DMS 273 treated with DMSO at 0.1 percent for 48 hours (cell line): ENCODE data around the gene SOCS1.

Source experiments
- DNase-seq: peaks from one replicate; lab custom pipeline; 2025; lab: John Stamatoyannopoulos, UW

SOCS1 gene

DNA sequence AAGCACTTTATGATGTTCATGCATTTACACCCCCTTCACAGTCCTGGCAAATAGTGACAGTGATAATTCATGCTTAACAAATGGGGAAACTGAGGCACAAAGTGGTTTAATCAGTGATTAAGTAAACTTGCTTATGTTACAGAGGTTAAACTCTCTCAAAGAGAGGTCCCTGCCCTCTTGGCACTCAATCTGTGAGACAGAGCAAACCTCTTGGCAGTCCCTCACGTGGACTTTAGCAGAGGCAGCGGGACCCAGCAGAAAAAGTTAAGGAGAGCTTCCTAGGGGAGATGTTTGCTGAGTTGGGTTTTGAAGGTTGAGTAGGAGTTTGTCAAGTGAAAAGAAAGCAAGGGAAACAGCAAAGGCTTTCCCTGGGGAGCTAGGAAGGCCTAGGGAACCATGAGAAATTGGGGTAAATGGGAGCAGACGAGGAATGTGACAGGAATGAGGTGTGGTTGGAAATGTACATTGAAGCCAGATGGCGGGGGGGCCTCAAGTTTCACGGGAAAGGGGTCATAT, 10.7 kb downstream of the SOCS1 start:
- no peak for DNase-seq

DNA sequence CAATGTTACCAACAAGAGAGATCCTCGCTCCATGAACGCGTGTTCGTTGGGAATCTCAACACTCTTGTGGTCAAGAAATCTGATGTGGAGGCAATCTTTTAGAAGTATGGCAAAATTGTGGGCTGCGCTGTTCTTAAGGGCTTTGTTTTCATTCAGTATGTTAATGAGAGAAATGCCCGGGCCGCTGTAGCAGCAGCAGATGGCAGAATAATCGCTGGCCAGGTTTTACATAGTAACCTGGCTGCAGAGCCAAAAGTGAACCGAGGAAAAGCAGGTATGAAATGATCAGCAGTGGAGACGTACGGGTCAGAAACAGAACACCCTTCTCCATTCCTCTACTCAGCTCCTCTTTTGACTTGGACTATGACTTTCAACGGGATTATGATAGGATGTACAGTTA, 13.3 kb downstream of the SOCS1 start:
- DNase-seq: peak; percentile 63

DNA sequence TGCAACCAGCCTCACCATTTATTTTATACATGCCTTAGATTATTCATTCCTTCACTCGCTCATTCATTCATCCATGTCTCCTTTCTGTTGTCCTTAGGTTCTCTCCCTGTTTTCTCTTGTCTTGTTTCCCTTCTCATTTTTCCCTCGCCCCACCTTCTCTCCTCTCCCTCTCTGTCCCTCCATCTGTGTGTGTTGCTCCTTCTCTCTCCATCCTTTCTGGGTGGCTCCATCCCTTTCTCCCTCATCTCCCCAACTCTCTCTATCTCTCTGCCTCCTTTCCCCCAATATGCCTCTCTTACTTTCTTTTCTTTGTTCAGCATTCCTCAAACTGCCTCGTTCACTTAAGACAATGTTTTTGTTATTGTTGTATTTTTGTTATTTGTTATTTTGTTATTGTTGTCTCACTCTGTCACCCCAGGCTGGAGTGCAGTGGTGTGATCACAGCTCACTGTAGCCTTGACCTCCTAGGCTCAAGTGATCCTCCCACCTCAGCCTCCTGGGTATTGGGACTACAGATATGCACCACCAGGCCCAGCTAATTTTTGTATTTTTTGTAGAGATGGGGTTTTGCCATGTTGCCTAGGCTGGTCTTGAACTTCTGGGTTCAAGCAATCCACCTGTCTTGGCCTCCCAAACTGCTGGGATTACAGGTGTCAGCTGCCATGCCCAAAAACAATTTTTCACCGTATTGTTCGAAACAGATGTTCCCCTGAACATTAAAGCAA, 14.4 kb downstream of the SOCS1 start:
- DNase-seq: no peak

DNA sequence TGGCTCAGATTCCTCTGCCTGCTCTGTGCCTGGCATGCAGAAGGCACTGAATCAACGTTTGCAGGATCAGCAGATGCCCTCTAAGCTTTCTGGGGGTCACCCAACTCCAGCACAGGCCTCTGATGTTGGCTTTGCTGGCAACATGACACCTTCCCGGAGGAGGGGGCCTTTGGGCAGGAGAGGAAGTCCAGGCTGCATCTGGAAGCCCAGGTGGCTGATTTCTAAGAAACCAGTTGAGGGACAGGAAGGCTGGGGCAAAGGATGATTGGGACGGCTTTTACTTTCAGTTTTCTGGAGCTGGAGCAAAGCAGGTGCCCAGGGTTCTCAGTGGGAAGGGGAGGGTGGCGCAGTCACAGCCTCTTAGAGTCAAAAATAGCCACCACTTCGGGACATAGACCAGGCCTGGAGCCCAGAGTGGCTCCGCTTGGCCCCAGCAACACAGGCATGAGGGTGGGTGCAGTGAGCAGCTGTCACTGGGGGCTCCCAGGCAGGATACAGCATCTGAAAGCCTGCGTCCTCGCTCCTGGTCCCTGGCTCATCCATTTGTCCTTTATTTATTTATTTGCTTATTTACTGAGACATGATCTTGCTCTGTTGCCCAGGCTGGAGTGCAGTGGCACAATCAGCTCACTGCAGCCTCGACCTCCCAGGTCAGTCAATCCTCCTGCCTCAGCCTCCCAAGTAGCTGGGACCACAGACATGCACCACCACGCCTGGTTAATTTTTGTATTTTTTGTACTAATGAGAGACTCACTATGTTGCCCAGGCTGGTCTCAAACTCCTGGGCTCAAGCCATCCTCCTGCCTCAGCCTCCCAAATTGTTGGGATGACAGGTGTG, 15.1 kb downstream of the SOCS1 start:
- DNase-seq: no peak

DNA sequence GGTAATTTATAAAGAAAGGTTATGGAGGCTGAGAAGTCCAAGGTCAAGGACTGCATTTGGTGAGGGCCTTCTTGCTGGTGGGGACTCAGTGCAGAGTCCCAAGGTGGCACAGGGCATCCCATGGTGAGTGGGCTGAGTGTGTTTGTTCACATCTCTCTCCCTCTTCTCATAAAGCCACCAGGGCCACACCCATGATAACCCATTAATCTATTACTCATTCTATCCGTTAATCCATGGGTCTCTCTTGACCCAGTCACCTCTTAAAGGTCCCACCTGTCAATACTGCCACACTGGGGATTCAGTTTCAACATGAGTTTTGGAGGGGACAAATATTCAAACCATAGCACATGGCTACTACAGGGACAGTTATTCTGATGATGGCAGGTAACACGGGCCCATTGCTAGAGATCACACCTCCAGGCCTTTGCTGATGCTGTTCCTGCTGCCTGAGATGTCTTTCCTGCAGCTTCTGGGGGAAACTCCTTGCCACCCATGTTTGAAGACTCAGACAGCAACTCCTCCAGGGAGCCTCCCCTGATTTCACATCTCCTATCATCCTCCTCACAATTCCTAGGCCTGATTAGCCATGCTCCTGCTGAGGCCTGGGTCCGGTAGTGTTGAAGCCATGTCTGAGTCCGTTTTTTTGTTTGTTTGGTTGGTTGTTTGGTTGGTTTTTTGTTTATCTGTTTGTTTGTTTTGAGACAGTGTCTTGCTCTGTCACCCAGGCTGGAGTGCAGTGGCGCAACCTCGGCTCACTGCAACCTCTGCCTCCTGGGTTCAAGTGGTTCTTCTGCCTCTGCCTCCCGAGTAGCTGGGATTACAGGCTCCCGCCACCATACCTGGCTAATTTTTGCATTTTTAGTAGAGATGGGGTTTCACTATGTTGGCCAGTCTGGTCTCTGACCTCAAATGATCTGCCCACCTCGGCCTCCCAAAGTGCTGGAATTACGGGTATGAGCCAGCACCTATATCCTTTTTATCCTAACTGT, 16.1 kb downstream of the SOCS1 start:
- no peak for DNase-seq

DNA sequence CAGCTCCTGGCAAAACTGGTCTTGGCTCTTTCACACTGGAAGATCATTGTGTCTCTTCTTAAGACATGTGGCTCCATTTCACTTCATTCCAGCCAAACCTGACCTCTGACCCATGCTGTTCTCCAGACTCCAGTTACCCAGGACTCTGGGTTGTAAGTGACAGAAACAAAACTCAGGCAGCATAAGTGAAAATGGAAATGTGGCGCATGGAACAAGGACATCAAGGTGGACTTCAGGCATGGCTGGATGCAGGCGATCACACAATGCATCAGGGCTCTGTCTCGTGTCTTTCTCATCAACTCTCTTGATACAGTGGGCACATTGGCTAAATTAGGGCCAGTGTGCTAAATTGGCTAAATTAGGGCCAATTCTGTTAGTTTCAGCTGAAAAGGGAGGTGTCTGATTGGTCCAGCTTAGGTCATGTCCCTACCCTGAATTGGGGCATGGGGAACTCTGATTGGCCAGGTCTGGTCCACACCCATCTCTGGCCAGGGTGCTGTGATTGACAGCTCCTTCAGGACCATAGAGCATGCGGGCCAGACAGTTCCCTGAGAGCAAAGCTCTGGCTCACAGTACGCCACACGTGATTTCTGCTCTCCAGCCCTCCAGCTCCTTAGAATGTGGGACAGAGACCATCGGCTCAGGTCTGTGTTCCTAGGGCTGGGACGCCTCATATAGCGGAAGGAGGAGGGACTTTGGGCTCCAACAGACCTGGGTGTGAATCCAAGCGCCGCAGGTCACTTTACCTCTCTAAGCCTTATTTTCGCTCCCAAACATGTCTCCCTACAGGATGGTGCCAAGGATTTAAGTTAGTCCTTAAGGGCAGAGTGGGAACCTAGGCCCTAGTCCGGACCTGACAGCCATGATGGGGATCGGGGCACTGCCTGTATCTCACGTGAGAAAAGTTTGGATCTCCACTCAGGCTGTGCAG, 17.5 kb downstream of the SOCS1 start:
- DNase-seq: no peak

DNA sequence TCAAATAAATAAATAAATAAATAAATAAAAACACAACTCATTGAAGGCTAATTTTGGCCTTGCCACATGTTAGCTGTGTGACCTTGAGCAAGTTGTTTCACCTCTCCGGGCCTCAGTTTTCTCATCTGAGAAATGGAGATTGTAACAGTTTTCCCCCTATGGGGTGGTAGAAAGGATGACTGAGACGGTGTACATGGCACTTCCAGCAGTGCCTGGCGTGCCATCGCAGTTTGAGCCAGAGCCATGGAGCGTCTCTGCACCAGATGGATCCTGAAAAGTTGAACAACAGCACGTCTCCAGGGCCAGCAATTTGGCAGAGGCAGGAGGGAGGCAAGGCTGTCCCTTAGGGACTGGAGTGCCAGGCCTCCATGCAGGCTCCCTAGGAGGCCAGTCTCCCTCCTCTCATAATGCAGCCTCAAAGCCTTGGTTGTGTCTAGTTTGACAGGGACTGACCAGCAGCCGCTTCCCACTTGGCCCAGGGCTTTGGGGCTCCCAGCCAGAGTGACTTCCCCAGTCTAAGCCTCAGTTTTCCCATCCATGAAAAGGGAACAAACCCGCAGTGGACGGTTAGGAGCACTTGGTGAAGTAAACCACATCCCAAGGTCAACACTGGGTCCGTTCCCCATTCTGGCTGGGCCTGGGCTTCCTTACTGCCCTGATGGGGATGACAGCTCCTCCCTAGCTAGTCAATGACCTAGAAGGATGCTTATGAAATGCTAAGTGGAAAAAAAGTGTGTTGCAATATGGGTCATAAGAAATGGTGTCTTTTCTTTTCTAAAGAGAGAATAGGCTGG, 19.3 kb downstream of the SOCS1 start:
- no peak for DNase-seq

DNA sequence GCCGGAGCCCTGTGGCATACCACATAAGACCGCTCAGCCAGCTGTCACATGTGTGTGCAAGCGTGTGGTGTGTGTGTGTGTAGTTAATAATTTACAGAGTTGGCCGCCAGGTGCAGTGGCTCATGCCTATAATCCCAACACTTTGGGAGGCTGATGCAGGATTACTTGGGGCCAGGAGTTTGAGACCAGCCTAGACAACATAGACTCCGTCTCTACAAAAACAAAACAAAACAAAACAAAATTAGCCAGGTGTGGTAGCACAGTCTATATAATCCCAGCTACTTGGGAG, 20.4 kb downstream of the SOCS1 start:
- DNase-seq: no peak

DNA sequence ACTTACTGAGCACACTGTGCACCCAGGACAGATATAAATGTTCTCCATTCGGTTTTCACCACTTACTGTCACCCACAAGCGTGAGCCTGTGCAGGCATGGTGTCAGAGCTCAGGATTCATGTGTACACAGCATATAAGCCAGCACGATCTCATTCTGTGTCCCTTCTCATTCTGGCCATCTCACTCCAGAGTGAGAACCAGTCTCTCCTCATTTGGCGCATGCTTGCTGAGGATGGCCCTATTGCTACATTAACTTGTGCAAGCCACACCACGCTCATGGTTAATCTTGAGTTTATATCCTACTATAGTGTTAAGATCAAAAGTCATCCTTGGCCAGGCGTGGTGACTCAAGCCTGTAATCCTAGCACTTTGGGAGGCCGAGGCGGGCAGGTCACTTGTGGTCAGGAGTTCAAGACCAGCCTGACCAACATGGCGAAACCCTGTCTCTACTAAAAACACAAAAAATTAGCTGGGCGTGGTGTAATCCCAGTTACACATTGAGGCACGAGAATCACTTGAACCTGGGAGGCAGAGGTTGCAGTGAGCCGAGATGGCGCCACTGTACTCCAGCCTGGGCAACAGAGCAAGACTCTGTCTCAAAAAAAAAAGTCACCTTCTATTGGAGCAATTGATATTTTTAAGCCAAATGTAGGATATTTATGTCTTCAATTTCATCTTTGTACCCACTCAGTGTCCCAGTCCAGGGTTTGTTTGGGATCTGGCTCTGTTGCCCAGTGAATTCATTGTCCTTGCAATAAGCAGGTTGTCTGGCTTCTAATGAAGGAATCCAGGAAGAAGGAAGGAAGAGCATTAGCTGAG, 20.9 kb downstream of the SOCS1 start:
- DNase-seq: no peak

DNA sequence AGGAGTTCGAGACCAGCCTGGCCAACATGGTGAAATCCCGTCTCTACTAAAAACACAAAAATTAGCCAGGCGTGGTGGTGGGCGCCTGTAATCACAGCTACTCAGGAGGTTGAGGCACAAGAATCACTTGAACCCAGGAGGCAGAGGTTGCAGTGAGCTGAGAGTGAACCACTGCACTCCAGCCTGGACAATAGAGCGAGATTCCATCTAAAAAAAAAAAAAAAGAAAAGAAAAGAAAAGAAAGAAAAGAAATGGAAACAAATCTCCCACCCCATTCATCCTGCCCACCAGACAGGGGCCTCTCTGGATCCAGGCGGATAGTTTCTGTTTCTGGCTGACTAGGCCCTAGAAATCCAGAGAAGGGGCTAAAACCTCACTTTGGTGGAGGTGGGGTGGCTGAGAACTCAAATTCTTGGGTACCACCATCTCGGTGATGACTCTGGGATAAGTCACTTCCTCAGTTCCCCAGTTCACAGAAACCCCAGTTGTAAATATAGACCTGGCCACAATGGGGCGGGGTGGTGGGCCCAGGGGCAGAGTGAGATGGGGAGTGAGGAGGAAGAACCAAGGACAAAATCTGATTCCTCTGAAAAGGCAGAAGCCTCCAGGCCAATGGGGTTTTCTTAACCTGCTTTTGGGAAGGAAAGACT, 22.2 kb downstream of the SOCS1 start:
- DNase-seq: no peak

DNA sequence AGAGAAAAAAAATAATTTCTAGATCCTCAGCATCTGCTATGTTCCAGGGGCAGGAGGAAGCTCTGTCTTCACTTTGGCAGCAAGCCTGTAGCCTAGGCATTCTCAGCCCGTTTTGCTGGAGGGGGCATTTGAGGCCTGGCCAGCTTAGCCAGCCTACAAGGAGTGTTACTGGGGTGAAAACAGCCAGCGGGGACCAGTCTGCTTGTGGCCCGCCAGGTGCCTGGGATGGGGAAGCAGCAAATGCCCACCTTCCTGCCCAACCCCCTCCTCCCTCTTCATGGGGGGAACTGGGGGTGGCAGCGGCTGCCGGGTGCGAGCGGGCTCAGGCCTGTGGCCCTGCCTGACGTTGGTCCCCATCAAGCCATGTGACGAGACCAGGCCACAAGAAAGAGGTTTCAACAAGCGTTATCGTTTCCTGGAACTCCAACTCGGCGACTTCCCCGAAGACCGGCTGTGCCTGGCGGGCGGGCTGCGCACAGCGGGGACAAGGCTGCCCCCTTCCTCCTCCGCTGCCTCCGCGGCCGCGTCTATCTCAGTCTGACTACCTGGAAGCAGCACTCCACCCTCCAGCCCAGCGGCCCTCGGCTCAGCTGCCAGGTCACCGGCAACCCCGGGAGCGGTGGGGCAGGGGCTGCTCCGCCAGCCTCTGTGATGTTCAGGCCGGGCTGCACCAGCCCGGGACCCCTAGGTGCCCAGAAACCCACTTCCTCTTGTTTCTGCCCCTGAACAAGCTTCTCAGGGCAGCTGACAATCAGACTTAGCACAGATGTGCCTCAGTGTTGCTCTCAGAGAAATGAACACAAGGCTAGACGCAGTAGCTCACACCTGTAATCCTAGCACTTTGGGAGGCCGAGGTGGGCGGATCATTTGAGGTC, 22.9 kb downstream of the SOCS1 start:
- no peak for DNase-seq

DNA sequence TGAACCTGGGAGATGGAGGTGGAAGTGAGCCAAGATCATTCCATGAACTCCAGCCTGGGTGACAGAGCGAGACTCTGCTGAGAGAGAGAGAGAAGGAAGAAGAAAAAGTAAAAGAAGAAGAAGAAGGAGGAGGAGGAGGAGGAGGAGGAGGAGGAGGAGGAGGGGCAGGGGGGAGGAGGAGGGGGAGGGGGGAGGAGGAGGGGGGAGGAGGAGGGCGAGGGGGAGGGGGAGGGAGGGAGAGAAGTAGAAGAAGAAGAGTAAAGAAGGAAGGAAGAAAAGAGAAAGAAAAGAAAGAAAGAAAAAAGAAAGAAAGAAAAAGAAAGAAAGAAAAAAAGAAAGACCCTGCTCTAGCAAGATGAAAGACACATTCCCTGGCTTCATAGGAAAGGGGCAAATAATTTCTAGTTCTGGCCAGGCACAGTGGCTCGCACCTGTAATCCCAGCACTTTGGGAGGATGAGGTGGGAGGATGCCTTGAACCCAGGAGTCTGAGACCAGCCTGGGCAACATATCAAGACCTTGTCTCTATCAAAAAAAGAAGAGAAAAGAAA, 23.6 kb downstream of the SOCS1 start:
- DNase-seq: no peak

DNA sequence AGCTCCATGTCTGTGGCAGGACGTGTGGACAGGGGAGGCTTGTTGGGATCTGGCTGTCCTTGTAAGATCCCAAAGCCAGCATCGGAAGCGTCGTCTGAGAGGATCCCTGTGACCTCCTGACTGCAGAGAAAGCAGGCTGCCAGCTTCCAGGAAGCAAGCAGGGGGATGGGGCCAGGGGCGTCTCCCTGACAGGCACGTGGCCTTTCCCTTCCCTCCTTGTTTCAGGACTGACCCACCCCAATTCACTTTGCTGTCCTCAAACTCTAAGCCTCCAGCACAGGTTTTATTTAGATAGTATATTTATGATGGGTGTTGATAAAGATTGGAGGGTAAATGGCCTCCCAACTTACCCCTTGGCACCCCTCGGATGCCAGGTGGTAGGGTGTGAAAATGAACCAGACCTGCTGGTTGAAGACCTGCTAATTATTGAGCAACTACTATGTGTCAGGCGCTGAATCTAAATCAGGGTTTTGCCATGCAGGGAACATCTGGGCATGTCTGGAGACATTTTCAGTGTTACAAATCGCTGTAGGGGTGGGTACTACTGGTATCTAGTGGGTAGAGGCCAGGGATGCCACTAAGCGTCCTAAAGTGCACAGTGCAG, 24.5 kb downstream of the SOCS1 start:
- no peak for DNase-seq

DNA sequence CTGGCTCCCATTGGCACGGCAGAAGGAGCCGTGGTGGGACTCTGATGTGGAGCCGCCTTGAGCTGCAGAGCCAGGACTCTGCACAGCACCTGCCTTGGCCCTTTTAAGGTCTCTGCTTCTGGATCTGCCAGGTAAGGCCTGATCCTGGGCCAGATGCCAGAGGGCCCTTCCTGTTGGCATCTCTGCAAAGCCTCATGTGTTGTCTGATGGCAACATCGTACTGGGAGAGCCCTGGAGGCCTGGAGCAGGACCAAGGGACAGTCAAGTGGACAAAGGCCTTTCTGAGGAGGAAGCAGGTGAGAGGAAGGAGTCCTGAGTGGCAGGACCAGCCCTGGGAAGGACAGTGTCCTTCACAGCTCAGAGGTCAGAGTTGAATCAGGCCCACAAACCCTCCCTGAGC, 26.1 kb downstream of the SOCS1 start:
- DNase-seq: no peak

DNA sequence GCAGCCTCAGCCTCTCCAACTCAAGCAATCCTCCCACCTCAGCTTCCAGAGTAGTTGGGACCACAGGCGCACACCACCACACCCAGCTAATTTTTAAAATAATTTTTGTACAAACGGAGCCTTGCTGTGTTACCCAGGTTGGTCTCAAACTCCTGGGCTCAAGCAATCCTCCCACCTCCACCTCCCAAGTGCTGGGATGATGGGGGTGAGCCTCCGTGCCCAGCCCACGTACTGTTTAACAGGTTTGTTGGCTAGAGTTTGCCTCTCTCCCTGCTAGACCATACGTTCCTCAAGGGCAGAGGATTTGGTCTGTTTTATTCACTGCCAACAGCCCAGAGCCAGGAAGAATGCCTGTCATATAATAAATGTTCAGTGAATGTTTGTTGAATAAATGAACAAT, 26.6 kb downstream of the SOCS1 start:
- DNase-seq: no peak

DNA sequence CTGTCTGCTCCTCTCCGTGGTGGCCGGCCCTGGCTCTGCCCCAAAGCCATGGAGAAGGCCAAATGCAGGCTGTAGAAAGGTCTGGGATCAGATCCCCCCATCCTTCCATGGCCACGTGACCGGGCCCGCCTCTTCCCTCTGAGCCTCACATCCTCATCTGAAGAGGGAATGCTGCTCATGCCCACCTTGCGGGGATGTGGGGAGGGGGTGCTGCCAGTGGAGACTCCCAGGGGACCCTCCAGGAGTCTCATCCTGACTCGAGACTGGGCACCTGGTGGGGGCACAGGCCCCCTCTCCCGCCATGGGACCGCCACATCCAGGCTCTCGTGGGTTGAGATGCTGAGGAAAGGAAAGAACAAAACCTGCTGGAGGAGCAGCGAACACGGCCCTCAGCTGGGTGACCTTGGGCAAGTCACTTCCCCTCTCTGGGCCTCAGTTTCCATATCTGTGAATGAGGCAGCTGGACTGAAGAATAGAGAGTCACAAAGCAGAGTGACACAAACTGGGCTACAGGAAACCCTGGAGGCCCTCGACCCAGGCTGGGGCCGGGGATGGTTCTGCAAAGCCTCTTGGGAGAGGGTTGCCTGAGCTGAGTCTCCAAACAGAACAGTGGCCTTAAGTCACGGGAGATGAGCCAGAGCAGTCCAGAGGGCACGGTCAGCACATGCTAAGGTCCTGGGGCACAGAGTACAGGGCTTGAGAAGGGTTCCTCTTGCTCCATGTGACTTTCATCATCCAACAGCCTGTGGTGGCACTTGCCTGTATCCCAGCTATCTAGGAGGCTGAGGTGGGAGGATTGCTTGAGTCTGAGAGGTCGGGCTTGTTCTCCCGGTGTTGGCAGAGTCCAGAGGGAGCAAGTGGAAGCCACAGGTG, 30.1 kb downstream of the SOCS1 start:
- no peak for DNase-seq
